GM23338 (cell line): ENCODE data around the gene CHMP6. TPM values are rescaled to one million over a fixed set of nuclear protein-coding genes. Genes with fewer than 3 reads are reported as not detected.

Experiments
- ATAC-seq: fragments of 200-7000 bp; cut with Tn5 transposase; 3 replicates; pipeline ENCODE4 v1.9.1; 2020
- DNase-seq: peaks from one replicate; pipeline ENCODE4 v3.0.0-alpha.2; 2015; ENCODE audit warnings: low spot score
- H2AFZ ChIP-seq: fragments of 200-600 bp; sonication (generic); 2 replicates; pipeline ENCODE4 v1.8.0; 2016; ENCODE audit warnings: antibody characterized with exemption, mild to moderate bottlenecking, moderate library complexity
- H3F3A ChIP-seq: fragments of 200-600 bp; sonication (generic); replicated peaks from 2 replicates; pipeline ENCODE4 v1.8.0; 2017; ENCODE audit warnings: antibody characterized with exemption, mixed run types, low read depth
- H3K27ac ChIP-seq: fragments of 200-600 bp; sonication (generic); 2 replicates; pipeline ENCODE4 v1.6.1; 2016; ENCODE audit warnings: low read depth
- H3K27me3 ChIP-seq: fragments of 200-600 bp; sonication (generic); 2 replicates; pipeline ENCODE4 v1.8.0; 2016; ENCODE audit warnings: mild to moderate bottlenecking, mixed run types, moderate library complexity; ENCODE audit not compliant: insufficient read depth
- H3K36me3 ChIP-seq: fragments of 200-600 bp; sonication (generic); 2 replicates; pipeline ENCODE4 v1.8.0; 2016; ENCODE audit warnings: mild to moderate bottlenecking; ENCODE audit not compliant: insufficient read depth
- H3K4me1 ChIP-seq: fragments of 200-600 bp; sonication (generic); 2 replicates; pipeline ENCODE4 v1.8.0; 2016; ENCODE audit warnings: mild to moderate bottlenecking, moderate library complexity; ENCODE audit not compliant: insufficient read depth
- H3K4me2 ChIP-seq: fragments of 200-600 bp; sonication (generic); 2 replicates; pipeline ENCODE4 v1.7.1; 2017; ENCODE audit warnings: mixed run types
- H3K4me3 ChIP-seq: fragments of 200-600 bp; sonication (generic); 2 replicates; pipeline ENCODE4 v1.6.1; 2016; ENCODE audit warnings: mixed run types
- H3K79me2 ChIP-seq: fragments of 200-600 bp; sonication (generic); replicated peaks from 2 replicates; pipeline ENCODE4 v1.8.0; 2017; ENCODE audit warnings: mild to moderate bottlenecking; ENCODE audit not compliant: insufficient read depth
- H3K9me2 ChIP-seq: fragments of 200-600 bp; sonication (generic); 2 replicates; pipeline ENCODE4 v1.8.0; 2017; ENCODE audit not compliant: insufficient read depth
- H4K20me1 ChIP-seq: fragments of 200-600 bp; sonication (generic); replicated peaks from 2 replicates; pipeline ENCODE4 v1.8.0; 2017; ENCODE audit warnings: mild to moderate bottlenecking; ENCODE audit not compliant: insufficient read depth
- H3K27ac Mint-ChIP-seq: 2 replicates; pipeline ENCODE4 v1.8.0; 2020; ENCODE audit warnings: inconsistent platforms, mild to moderate bottlenecking, moderate library complexity, mixed read lengths
- H3K27me3 Mint-ChIP-seq: 3 replicates; pipeline ENCODE4 v1.8.0; 2022; ENCODE audit warnings: low read depth, mild to moderate bottlenecking, moderate library complexity, mixed read lengths, inconsistent platforms; ENCODE audit not compliant: insufficient read depth, poor library complexity
- H3K36me3 Mint-ChIP-seq: 3 replicates; pipeline ENCODE4 v1.8.0; 2021; ENCODE audit warnings: low read depth, mild to moderate bottlenecking, inconsistent platforms, moderate library complexity, mixed read lengths
- H3K4me1 Mint-ChIP-seq: 3 replicates; pipeline ENCODE4 v1.8.0; 2020; ENCODE audit warnings: mild to moderate bottlenecking, inconsistent platforms, mixed read lengths
- H3K4me3 Mint-ChIP-seq: 3 replicates; pipeline ENCODE4 v1.8.0; 2021; ENCODE audit warnings: moderate library complexity, mild to moderate bottlenecking, inconsistent platforms, mixed read lengths
- H3K9me3 Mint-ChIP-seq: 3 replicates; pipeline ENCODE4 v1.8.0; 2020; ENCODE audit warnings: moderate library complexity, mild to moderate bottlenecking, inconsistent platforms, mixed read lengths
- CREB1 ChIP-seq: fragments of 250-450 bp; sonication (Bioruptor Pico); IDR thresholded peaks from 2 replicates; pipeline ENCODE4 v1.5.0; 2020; ENCODE audit warnings: low read depth, mild to moderate bottlenecking, moderate library complexity
- EZH2 ChIP-seq: fragments of 200-600 bp; sonication (generic); IDR thresholded peaks from one replicate; pipeline ENCODE4 v1.8.0; 2017; ENCODE audit warnings: antibody characterized with exemption, mild to moderate bottlenecking, low read depth; ENCODE audit not compliant: unreplicated experiment
- EZH2phosphoT487 ChIP-seq: fragments of 200-600 bp; sonication (generic); IDR thresholded peaks from one replicate; pipeline ENCODE4 v1.8.1; 2018; ENCODE audit warnings: antibody characterized with exemption; ENCODE audit not compliant: unreplicated experiment
- JUNB ChIP-seq: IDR thresholded peaks from one replicate; pipeline ENCODE4 v1.6.1; 2016; ENCODE audit warnings: antibody characterized with exemption; ENCODE audit not compliant: unreplicated experiment
- NANOG ChIP-seq: IDR thresholded peaks from 2 replicates; pipeline ENCODE4 v1.6.1; 2016; ENCODE audit warnings: antibody characterized with exemption, borderline replicate concordance
- POLR2AphosphoS5 ChIP-seq: IDR thresholded peaks from 2 replicates; pipeline ENCODE4 v1.6.1; 2016; ENCODE audit warnings: antibody characterized with exemption, low read depth
- STAT1 ChIP-seq: IDR thresholded peaks from one replicate; pipeline ENCODE4 v1.6.1; 2016; ENCODE audit warnings: antibody characterized with exemption; ENCODE audit not compliant: unreplicated experiment
- ZNF114 ChIP-seq: fragments of 250-450 bp; sonication (Bioruptor Pico); IDR thresholded peaks from 2 replicates; pipeline ENCODE4 v1.5.0; 2020; ENCODE audit warnings: mild to moderate bottlenecking, moderate library complexity
- ZNF331 ChIP-seq: fragments of 250-450 bp; sonication (Bioruptor Pico); IDR thresholded peaks from 2 replicates; pipeline ENCODE4 v1.5.0; 2020; ENCODE audit warnings: low read depth, mild to moderate bottlenecking, moderate library complexity
- polyA plus RNA-seq: library from polyadenylated mRNA; unstranded; fragments of >200 nt; fragmentation: Nextera tagmentation; extraction: Ambion mirVana; gene quantifications from 2 replicates; pipeline ENCODE4 v1.2.1, GENCODE V29; 2016
- total RNA-seq: library from RNA; depleted of rRNA; stranded (reverse); fragments of >200 nt; shearing (Covaris generic); gene quantifications from 2 replicates; pipeline ENCODE4 v1.2.3, GENCODE V29; 2014
- TF ChIP-seq, protein P1 (sequence below): fragments of 250-450 bp; sonication (Bioruptor Pico); IDR thresholded peaks from 2 replicates; pipeline ENCODE4 v1.5.0; 2020; ENCODE audit warnings: mild to moderate bottlenecking, moderate library complexity

Gene CHMP6
- total and polyA plus RNA-seq, 2 experiments from 2014 or later, result 12.3 to 14.0 TPM

DNA sequence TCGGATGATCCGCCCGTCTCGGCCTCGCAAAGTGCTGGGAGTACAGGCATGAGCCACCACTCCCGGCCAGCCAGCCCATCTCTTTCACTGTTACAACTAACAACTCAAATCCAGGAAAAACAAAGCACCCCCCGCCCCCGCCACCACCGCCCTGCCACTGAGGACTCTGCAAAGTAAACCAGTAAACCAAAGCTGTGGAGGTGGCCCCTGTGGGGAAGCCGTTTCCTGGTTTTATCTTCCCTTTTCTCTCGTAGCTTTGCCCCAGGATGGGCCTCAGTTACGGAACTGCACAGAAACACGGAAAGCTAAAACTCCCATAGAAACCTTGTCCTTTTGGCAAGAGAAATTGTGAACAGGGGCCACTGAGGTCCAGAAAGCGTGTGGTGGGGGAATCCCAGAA lies 17.5 kb downstream of the CHMP6 start (continued):
- TF ChIP-seq, protein P1, sequence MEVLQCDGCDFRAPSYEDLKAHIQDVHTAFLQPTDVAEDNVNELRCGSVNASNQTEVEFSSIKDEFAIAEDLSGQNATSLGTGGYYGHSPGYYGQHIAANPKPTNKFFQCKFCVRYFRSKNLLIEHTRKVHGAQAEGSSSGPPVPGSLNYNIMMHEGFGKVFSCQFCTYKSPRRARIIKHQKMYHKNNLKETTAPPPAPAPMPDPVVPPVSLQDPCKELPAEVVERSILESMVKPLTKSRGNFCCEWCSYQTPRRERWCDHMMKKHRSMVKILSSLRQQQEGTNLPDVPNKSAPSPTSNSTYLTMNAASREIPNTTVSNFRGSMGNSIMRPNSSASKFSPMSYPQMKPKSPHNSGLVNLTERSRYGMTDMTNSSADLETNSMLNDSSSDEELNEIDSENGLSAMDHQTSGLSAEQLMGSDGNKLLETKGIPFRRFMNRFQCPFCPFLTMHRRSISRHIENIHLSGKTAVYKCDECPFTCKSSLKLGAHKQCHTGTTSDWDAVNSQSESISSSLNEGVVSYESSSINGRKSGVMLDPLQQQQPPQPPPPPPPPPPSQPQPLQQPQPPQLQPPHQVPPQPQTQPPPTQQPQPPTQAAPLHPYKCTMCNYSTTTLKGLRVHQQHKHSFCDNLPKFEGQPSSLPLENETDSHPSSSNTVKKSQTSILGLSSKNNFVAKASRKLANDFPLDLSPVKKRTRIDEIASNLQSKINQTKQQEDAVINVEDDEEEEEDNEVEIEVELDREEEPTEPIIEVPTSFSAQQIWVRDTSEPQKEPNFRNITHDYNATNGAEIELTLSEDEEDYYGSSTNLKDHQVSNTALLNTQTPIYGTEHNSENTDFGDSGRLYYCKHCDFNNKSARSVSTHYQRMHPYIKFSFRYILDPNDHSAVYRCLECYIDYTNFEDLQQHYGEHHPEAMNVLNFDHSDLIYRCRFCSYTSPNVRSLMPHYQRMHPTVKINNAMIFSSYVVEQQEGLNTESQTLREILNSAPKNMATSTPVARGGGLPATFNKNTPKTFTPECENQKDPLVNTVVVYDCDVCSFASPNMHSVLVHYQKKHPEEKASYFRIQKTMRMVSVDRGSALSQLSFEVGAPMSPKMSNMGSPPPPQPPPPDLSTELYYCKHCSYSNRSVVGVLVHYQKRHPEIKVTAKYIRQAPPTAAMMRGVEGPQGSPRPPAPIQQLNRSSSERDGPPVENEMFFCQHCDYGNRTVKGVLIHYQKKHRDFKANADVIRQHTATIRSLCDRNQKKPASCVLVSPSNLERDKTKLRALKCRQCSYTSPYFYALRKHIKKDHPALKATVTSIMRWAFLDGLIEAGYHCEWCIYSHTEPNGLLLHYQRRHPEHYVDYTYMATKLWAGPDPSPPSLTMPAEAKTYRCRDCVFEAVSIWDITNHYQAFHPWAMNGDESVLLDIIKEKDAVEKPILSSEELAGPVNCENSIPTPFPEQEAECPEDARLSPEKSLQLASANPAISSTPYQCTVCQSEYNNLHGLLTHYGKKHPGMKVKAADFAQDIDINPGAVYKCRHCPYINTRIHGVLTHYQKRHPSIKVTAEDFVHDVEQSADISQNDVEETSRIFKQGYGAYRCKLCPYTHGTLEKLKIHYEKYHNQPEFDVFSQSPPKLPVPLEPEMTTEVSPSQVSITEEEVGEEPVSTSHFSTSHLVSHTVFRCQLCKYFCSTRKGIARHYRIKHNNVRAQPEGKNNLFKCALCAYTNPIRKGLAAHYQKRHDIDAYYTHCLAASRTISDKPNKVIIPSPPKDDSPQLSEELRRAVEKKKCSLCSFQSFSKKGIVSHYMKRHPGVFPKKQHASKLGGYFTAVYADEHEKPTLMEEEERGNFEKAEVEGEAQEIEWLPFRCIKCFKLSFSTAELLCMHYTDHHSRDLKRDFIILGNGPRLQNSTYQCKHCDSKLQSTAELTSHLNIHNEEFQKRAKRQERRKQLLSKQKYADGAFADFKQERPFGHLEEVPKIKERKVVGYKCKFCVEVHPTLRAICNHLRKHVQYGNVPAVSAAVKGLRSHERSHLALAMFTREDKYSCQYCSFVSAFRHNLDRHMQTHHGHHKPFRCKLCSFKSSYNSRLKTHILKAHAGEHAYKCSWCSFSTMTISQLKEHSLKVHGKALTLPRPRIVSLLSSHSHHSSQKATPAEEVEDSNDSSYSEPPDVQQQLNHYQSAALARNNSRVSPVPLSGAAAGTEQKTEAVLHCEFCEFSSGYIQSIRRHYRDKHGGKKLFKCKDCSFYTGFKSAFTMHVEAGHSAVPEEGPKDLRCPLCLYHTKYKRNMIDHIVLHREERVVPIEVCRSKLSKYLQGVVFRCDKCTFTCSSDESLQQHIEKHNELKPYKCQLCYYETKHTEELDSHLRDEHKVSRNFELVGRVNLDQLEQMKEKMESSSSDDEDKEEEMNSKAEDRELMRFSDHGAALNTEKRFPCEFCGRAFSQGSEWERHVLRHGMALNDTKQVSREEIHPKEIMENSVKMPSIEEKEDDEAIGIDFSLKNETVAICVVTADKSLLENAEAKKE (CRISPR knock-in tag), result no peak
- TF ChIP-seq POLR2AphosphoS5, result no peak

DNA sequence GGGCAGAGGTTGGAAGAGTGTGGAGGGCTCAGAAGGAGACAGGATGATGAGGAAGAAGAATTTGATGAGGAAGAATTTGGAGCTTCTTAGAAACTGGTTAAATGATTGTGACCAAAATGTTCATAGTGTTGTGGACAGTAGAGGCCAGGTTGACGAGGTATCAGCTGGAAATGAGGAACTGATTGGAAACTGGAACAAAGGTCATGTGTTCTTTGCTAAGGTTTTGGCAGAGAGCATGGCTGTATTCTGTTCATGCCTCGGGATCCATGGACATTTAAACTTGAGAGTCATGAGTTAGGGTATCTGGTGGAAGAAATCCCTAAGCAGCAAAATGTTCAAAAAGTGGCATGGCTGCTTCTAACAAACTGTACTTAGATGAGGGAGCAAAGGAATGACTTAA lies 19.3 kb downstream of the CHMP6 start:
- peaks cover 29% of the 10 kb centered on the region for H3K27me3 Mint-ChIP-seq
- Histone ChIP-seq H3K36me3 (no peaks in the 10 kb centered on the region), H3K4me1 (no peaks in the 10 kb centered on the region), H3K27ac (no peak overlapping the region), H3K9me2 (no peaks in the 10 kb centered on the region), H3F3A (no peaks in the 10 kb centered on the region), H2AFZ (no peak overlapping the region), H3K4me2 (no peak overlapping the region), H3K79me2 (no peaks in the 10 kb centered on the region), H3K4me3 (no peak overlapping the region), H3K27me3 (peaks cover 11% of the 10 kb centered on the region; the same call in 1 of the 2 replicates), H4K20me1 (no peaks in the 10 kb centered on the region)
- no peak overlapping the region for H3K27ac Mint-ChIP-seq
- H3K9me3 Mint-ChIP-seq, result peaks cover 27% of the 10 kb centered on the region
- peaks cover 7% of the 10 kb centered on the region; the same call in 2 of the 3 replicates for H3K4me1 Mint-ChIP-seq
- H3K36me3 Mint-ChIP-seq, result peaks cover 11% of the 10 kb centered on the region
- no peak for DNase-seq
- no peak for ATAC-seq
- no peak overlapping the region for H3K4me3 Mint-ChIP-seq
- TF ChIP-seq STAT1 (no peak), EZH2 (no peak), CREB1 (no peak), POLR2AphosphoS5 (no peak), NANOG (no peak), EZH2phosphoT487 (no peak), ZNF331 (CRISPR knock-in tag) (no peak), ZNF114 (no peak), JUNB (no peak)
- TF ChIP-seq, protein P1 (CRISPR knock-in tag), result no peak
